ENCODE measurements around the gene CELF4.

GRCh38 chr18:37235583-37235982 lies 330.0 kb downstream of the CELF4 start:
- no peak for TF ChIP-seq CTCF (IDR thresholded peaks at IDR 0.05)
- no peak for TF ChIP-seq POLR2A (IDR thresholded peaks at IDR 0.05)
- no peak for TF ChIP-seq POLR2AphosphoS5 (IDR thresholded peaks at IDR 0.05)

Measured in breast epithelium (tissue), 3 donors.